DOHH2 (cell line): ENCODE results near the gene LAPTM5.

ENCODE experiments used
- EZH2phosphoT487 ChIP-seq: fragments of 200-600 bp; sonication (generic); IDR thresholded peaks from 2 replicates; pipeline ENCODE4 v1.6.1; 2017; ENCODE audit warnings: borderline replicate concordance, mild to moderate bottlenecking, antibody characterized with exemption, low read length, moderate library complexity, mixed read lengths
- TF ChIP-seq, protein P1 (sequence below): fragments of 200-600 bp; sonication (generic); IDR thresholded peaks from one replicate; pipeline ENCODE4 v1.5.1; 2014; ENCODE audit warnings: antibody characterized with exemption, mild to moderate bottlenecking, low read depth, low read length; ENCODE audit not compliant: poor library complexity, severe bottlenecking

DNA sequence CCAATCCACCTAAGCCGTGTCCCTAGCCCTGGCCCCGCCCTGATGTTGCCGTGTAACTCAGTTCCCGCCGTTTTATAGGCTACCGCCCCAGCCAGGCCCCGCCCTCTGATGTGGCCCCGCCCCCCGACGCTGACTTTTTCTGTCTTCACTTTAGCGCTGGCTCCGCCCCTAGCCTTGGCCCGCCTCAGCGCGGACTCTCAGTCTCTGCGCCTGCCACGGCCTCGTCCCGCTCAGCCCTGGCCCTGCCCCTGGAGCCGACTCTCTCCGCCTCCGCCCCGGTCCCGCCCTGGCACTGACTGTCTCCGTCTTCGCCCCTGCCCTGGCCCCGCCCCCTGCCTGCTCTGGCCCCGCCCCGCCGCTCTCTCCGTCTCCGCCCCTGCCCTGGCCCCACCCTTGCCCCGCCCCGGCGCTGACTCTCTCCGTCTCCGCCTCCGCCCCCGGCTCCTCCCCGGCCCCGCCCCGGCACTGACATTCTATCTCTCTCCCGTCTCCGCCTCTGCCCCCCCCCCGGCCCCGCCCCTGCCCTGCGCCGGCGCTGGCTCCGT lies 39.4 kb downstream of the LAPTM5 start:
- TF ChIP-seq, protein P1, sequence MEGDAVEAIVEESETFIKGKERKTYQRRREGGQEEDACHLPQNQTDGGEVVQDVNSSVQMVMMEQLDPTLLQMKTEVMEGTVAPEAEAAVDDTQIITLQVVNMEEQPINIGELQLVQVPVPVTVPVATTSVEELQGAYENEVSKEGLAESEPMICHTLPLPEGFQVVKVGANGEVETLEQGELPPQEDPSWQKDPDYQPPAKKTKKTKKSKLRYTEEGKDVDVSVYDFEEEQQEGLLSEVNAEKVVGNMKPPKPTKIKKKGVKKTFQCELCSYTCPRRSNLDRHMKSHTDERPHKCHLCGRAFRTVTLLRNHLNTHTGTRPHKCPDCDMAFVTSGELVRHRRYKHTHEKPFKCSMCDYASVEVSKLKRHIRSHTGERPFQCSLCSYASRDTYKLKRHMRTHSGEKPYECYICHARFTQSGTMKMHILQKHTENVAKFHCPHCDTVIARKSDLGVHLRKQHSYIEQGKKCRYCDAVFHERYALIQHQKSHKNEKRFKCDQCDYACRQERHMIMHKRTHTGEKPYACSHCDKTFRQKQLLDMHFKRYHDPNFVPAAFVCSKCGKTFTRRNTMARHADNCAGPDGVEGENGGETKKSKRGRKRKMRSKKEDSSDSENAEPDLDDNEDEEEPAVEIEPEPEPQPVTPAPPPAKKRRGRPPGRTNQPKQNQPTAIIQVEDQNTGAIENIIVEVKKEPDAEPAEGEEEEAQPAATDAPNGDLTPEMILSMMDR = no peak
- TF ChIP-seq EZH2phosphoT487 = no peak
